ENCODE data around the gene SESN1.

DNA sequence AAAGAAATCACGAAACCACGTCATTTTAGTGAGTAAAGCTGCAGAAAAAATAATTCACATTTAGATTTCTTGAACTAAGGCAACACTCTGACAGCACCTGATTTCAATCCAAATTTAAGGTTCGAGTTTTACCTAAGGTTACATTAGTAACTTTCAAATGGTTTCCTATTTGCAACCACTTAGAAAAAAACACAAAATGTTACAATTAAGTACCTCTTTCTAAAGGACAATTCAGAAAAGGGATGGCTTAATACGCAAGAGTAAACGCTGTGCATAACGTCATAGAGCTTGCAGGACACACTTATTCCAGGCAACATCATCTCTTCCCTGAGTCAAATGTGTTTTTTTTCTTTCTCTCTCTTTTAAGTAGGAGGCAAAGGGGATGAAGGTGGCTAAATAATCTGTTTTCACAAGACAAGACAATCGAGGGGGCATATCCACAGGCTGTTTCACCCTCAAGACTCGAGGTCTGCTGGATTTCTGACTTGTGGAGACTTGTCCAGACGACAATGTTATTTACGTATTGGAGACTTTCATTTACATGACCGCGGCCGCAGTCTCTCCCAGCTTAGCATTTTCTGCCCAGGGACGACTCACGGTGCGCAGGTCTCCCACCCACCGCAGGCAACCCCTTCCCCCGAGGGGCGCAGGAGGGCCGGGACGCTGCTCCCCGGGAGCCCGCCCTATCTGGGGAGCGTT, 86.0 kb downstream of the SESN1 start:
- TF ChIP-seq, protein P1, sequence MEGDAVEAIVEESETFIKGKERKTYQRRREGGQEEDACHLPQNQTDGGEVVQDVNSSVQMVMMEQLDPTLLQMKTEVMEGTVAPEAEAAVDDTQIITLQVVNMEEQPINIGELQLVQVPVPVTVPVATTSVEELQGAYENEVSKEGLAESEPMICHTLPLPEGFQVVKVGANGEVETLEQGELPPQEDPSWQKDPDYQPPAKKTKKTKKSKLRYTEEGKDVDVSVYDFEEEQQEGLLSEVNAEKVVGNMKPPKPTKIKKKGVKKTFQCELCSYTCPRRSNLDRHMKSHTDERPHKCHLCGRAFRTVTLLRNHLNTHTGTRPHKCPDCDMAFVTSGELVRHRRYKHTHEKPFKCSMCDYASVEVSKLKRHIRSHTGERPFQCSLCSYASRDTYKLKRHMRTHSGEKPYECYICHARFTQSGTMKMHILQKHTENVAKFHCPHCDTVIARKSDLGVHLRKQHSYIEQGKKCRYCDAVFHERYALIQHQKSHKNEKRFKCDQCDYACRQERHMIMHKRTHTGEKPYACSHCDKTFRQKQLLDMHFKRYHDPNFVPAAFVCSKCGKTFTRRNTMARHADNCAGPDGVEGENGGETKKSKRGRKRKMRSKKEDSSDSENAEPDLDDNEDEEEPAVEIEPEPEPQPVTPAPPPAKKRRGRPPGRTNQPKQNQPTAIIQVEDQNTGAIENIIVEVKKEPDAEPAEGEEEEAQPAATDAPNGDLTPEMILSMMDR (IDR thresholded peaks at IDR 0.05) = no peak
- TF ChIP-seq POLR2A (IDR thresholded peaks at IDR 0.05) (no peak), POLR2AphosphoS5 (IDR thresholded peaks at IDR 0.05; ENCODE audit: insufficient read depth in 1 of 2, low read depth in 1 of 2) (peak in 1 of 2 donors; percentile 46)

All from vagina (tissue), 2 donors.